IPS-20b (cell line): ENCODE data around the gene PRTG.
"Not testable (repeated sequence)": the region's sequence is repeated elsewhere in the genome, so short reads cannot be mapped to it uniquely, and the experiment has no call there.

Experiments
- H3K27ac ChIP-seq: one replicate; pipeline ENCODE4 v1.5.1; 2013; ENCODE audit warnings: low read length
- H3K27me3 ChIP-seq: 2 replicates; pipeline ENCODE4 v1.6.1; 2013; ENCODE audit warnings: mild to moderate bottlenecking, low read length, inconsistent platforms; ENCODE audit not compliant: insufficient read depth
- H3K36me3 ChIP-seq: 2 replicates; pipeline ENCODE4 v1.6.1; 2013; ENCODE audit warnings: low read depth, mild to moderate bottlenecking, inconsistent platforms, low read length, moderate library complexity; ENCODE audit not compliant: insufficient read depth
- H3K4me1 ChIP-seq: 2 replicates; pipeline ENCODE4 v1.6.1; 2013; ENCODE audit warnings: mild to moderate bottlenecking, control low read depth, inconsistent platforms, low read length, moderate library complexity; ENCODE audit not compliant: insufficient read depth
- H3K4me3 ChIP-seq: 2 replicates; pipeline ENCODE4 v1.5.1; 2013; ENCODE audit warnings: mild to moderate bottlenecking, low read length, inconsistent platforms
- H3K9ac ChIP-seq: 2 replicates; pipeline ENCODE4 v1.6.1; 2013; ENCODE audit warnings: low read depth, mild to moderate bottlenecking, inconsistent platforms, low read length, moderate library complexity
- H3K9me3 ChIP-seq: 2 replicates; pipeline ENCODE4 v1.6.1; 2013; ENCODE audit warnings: mild to moderate bottlenecking, low read depth, low read length, inconsistent platforms; ENCODE audit not compliant: insufficient read depth

The PRTG gene

GRCh38 chr15:55619783-55620182 is 123.2 kb downstream of the PRTG start:
- H3K27ac ChIP-seq, result no peak overlapping the region
- no peak overlapping the region for H3K9ac ChIP-seq
- no peaks in the 10 kb centered on the region for H3K36me3 ChIP-seq
- no peak overlapping the region for H3K4me3 ChIP-seq
- H3K9me3 ChIP-seq, result no peaks in the 10 kb centered on the region
- H3K27me3 ChIP-seq, result no peaks in the 10 kb centered on the region
- H3K4me1 ChIP-seq, result peaks cover 18% of the 10 kb centered on the region; the same call in 1 of the 2 replicates

- Histone ChIP-seq H3K4me3 (no peak overlapping the region), H3K4me1 (peaks cover 23% of the 10 kb centered on the region; the same call in 1 of the 2 replicates), H3K9me3 (no peaks in the 10 kb centered on the region), H3K9ac (no peak overlapping the region), H3K27ac (no peak overlapping the region), H3K27me3 (no peaks in the 10 kb centered on the region), H3K36me3 (no peaks in the 10 kb centered on the region)
Observed at GRCh38 chr15:55618387-55618786, 124.6 kb downstream of the PRTG start.

GRCh38 chr15:55615445-55615844 is 127.5 kb downstream of the PRTG start:
- H3K4me3 ChIP-seq, result no peak overlapping the region
- H3K4me1 ChIP-seq, result peaks cover 23% of the 10 kb centered on the region; the same call in 1 of the 2 replicates
- no peak overlapping the region for H3K9ac ChIP-seq
- no peak overlapping the region for H3K27ac ChIP-seq
- H3K9me3 ChIP-seq, result no peaks in the 10 kb centered on the region
- no peaks in the 10 kb centered on the region for H3K27me3 ChIP-seq
- H3K36me3 ChIP-seq, result no peaks in the 10 kb centered on the region

- no peaks in the 10 kb centered on the region for H3K27me3 ChIP-seq
- no peaks in the 10 kb centered on the region for H3K36me3 ChIP-seq
- peaks cover 19% of the 10 kb centered on the region; the same call in 1 of the 2 replicates for H3K4me1 ChIP-seq
- no peak overlapping the region for H3K27ac ChIP-seq
- H3K9ac ChIP-seq, result no peak overlapping the region
- no peak overlapping the region for H3K4me3 ChIP-seq
- no peaks in the 10 kb centered on the region for H3K9me3 ChIP-seq
Observed at GRCh38 chr15:55613727-55614126, 129.2 kb downstream of the PRTG start.

- Histone ChIP-seq H3K27ac (no peak overlapping the region), H3K9ac (no peak overlapping the region), H3K4me1 (no peaks in the 10 kb centered on the region), H3K27me3 (no peaks in the 10 kb centered on the region), H3K4me3 (no peak overlapping the region), H3K36me3 (no peaks in the 10 kb centered on the region), H3K9me3 (no peaks in the 10 kb centered on the region)
Observed at GRCh38 chr15:55606214-55606613, 136.7 kb downstream of the PRTG start.

GRCh38 chr15:55601374-55601773 is 141.6 kb downstream of the PRTG start:
- Histone ChIP-seq H3K27ac (no peak overlapping the region), H3K4me3 (no peak overlapping the region), H3K9ac (no peak overlapping the region), H3K36me3 (no peaks in the 10 kb centered on the region), H3K27me3 (no peaks in the 10 kb centered on the region), H3K4me1 (no peaks in the 10 kb centered on the region), H3K9me3 (no peaks in the 10 kb centered on the region)

- Histone ChIP-seq H3K4me3 (no peak overlapping the region), H3K9ac (no peak overlapping the region), H3K27me3 (no peaks in the 10 kb centered on the region)
Observed at GRCh38 chr15:55599439-55599838, 143.5 kb downstream of the PRTG start.

GRCh38 chr15:55593019-55593418 is 149.9 kb downstream of the PRTG start:
- not testable (repeated sequence) for H3K4me3 ChIP-seq, H3K9ac ChIP-seq, H3K9me3 ChIP-seq, H3K4me1 ChIP-seq, H3K27ac ChIP-seq, H3K36me3 ChIP-seq
- H3K27me3 ChIP-seq, result peaks cover 28% of the 10 kb centered on the region

More at GRCh38 chr15:55599439-55599838, 143.5 kb downstream of the PRTG start:
- no peaks in the 10 kb centered on the region for H3K36me3 ChIP-seq
- no peak overlapping the region for H3K27ac ChIP-seq
- no peaks in the 10 kb centered on the region for H3K4me1 ChIP-seq
- no peaks in the 10 kb centered on the region for H3K9me3 ChIP-seq

- Histone ChIP-seq H3K9me3 (no peaks in the 10 kb centered on the region), H3K4me3 (no peak overlapping the region), H3K36me3 (no peaks in the 10 kb centered on the region), H3K27me3 (peaks cover 49% of the 10 kb centered on the region), H3K4me1 (no peaks in the 10 kb centered on the region), H3K27ac (no peak overlapping the region), H3K9ac (no peak overlapping the region)
Observed at GRCh38 chr15:55590788-55591187, 152.2 kb downstream of the PRTG start.

GRCh38 chr15:55589287-55589686 is 153.7 kb downstream of the PRTG start:
- Histone ChIP-seq H3K9ac (no peak overlapping the region), H3K27me3 (peaks cover 64% of the 10 kb centered on the region), H3K4me3 (peak overlapping the region; percentile 78; the same call in 1 of the 2 replicates)

GRCh38 chr15:55588815-55589115 is 154.2 kb downstream of the PRTG start:
- no peaks in the 10 kb centered on the region for H3K36me3 ChIP-seq
- H3K4me3 ChIP-seq, result peak overlapping the region; percentile 78
- H3K27me3 ChIP-seq, result peaks cover 69% of the 10 kb centered on the region
- H3K9me3 ChIP-seq, result no peaks in the 10 kb centered on the region
- H3K9ac ChIP-seq, result no peak overlapping the region; the same call in 1 of the 2 replicates
- H3K27ac ChIP-seq, result no peak overlapping the region
- no peaks in the 10 kb centered on the region for H3K4me1 ChIP-seq

More at GRCh38 chr15:55589287-55589686, 153.7 kb downstream of the PRTG start:
- H3K36me3 ChIP-seq, result no peaks in the 10 kb centered on the region
- no peaks in the 10 kb centered on the region for H3K4me1 ChIP-seq
- no peak overlapping the region for H3K27ac ChIP-seq
- H3K9me3 ChIP-seq, result no peaks in the 10 kb centered on the region

- peaks cover 74% of the 10 kb centered on the region for H3K27me3 ChIP-seq
- peak within 1 kb of the TSS; percentile 78 for H3K4me3 ChIP-seq
- no peaks in the 10 kb centered on the region for H3K9me3 ChIP-seq
- H3K9ac ChIP-seq, result peak within 1 kb of the TSS; percentile 41; the same call in 1 of the 2 replicates
- H3K4me1 ChIP-seq, result no peaks in the 10 kb centered on the region
- H3K27ac ChIP-seq, result no peak within 1 kb of the TSS
- no peaks in the 10 kb centered on the region for H3K36me3 ChIP-seq
Observed at GRCh38 chr15:55588070-55588814, 154.7 kb downstream of the PRTG start, which contains the start of gene PYGO1. Gene PYGO1, minus strand, starts transcription at chr15:55588345. Its CDS starts 462 bp downstream, at chr15:55587883.
